ENCODE data around the gene KCNIP1. TPM values are rescaled to one million over a fixed set of nuclear protein-coding genes. Genes with fewer than 3 reads are reported as not detected.
"Not testable (repeated sequence)": the region's sequence is repeated elsewhere in the genome, so short reads cannot be mapped to it uniquely, and the experiment has no call there.

Gene KCNIP1
- total RNA-seq, 2 donors from 2014 or later = 0.52 to 0.99 TPM

DNA sequence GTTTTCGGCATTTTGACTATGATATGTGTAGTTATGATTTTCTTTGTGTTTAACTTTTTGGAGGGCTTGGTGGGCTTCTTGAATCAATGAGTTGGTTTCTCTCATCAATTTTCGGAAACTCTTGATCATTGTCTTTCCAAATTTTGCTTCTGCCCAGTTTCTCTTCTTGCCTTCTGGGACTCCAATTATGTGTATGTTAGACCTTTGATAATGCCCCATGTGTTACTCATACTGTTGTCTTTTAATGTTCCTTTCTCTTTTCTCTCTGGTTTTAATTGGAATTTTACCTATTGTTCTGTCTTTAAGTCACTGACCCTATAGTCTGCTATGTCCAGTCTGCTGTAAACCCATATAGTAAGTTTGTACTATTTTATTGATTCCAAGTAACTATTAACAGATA lies 41.5 kb downstream of the KCNIP1 start:
- no peak overlapping the region for H3K27ac ChIP-seq
- peaks cover 0 to 5% (median 0%) of the 10 kb centered on the region in 3 donors for H3K9me3 ChIP-seq
- DNase-seq = no peak
- whole genome bisulfite sequencing, 2 donors = 54 to 68% methylated on average over 2 of the region's 2 CpGs
- no peak for TF ChIP-seq POLR2A (IDR thresholded peaks at IDR 0.05)
- TF ChIP-seq, protein P1, sequence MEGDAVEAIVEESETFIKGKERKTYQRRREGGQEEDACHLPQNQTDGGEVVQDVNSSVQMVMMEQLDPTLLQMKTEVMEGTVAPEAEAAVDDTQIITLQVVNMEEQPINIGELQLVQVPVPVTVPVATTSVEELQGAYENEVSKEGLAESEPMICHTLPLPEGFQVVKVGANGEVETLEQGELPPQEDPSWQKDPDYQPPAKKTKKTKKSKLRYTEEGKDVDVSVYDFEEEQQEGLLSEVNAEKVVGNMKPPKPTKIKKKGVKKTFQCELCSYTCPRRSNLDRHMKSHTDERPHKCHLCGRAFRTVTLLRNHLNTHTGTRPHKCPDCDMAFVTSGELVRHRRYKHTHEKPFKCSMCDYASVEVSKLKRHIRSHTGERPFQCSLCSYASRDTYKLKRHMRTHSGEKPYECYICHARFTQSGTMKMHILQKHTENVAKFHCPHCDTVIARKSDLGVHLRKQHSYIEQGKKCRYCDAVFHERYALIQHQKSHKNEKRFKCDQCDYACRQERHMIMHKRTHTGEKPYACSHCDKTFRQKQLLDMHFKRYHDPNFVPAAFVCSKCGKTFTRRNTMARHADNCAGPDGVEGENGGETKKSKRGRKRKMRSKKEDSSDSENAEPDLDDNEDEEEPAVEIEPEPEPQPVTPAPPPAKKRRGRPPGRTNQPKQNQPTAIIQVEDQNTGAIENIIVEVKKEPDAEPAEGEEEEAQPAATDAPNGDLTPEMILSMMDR (IDR thresholded peaks at IDR 0.05) = no peak
- H3K27me3 ChIP-seq = no peaks in the 10 kb centered on the region
- H3K4me3 ChIP-seq = no peak overlapping the region
- intact Hi-C loops (cut with DNase I) = no loop called here
- no peaks in the 10 kb centered on the region for H3K36me3 ChIP-seq (replicated peaks in 1 of 2; ENCODE audit: insufficient read depth in 1 of 2, low read depth in 2 of 2)
- no peaks in the 10 kb centered on the region for H3K4me1 ChIP-seq
- no peak for ATAC-seq

DNA sequence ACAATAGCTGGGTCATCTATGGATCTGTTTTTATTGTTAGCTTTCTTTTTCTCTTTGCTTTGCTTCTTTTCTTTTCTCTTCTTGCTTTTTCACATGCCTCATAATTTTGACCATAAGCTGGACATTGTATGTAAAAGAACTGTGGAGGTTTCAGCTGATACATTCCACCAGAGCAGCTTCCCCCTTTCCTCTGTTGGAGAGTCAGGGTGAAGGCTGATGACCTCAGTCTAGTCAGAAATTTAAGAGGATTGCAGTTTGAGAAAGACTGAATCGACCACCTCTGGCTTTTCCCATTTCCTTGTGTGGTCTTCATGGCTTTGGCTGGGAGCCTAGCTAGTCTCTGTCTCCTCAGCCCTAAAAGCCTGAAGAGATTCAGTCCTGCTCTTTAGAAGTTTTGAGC lies 42.0 kb downstream of the KCNIP1 start:
- Histone ChIP-seq H3K36me3 (replicated peaks in 1 of 2; ENCODE audit: insufficient read depth in 1 of 2, low read depth in 2 of 2) (no peaks in the 10 kb centered on the region), H3K4me3 (no peak overlapping the region), H3K27ac (no peak overlapping the region), H3K27me3 (no peaks in the 10 kb centered on the region), H3K9me3 (peaks cover 0 to 5% (median 0%) of the 10 kb centered on the region in 3 donors), H3K4me1 (no peaks in the 10 kb centered on the region)
- DNase-seq (no peak), ATAC-seq (no peak)
- intact Hi-C loops (cut with DNase I) = no loop called here
- WGBS, 2 donors = 53 to 58% methylated on average over 1 of the region's 1 CpG
- TF ChIP-seq, protein P1 (IDR thresholded peaks at IDR 0.05) = no peak
- no peak for TF ChIP-seq POLR2A (IDR thresholded peaks at IDR 0.05)

DNA sequence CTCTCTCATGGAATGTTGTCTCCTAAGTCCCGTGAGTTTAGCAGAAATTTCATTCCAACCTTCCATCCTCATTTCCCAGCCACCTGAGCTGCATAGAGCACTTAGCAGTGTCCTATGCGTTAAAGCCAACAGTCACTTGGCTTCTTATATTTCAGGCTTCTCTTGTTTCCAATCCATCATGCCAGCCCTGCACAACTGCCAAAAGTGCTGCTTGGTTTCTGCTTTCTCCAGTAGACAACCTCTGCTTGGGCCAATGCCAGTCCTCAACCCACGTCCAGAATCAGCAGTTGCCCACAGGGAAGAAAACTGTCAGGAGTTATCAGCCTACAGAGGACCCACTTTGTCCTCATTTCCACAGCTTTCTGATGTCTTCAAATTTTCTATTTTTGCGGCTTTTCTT lies 42.5 kb downstream of the KCNIP1 start:
- Histone ChIP-seq H3K4me3 (no peak overlapping the region), H3K9me3 (peaks cover 0 to 5% (median 0%) of the 10 kb centered on the region in 3 donors), H3K36me3 (replicated peaks in 1 of 2; ENCODE audit: insufficient read depth in 1 of 2, low read depth in 2 of 2) (no peaks in the 10 kb centered on the region), H3K27ac (no peak overlapping the region), H3K27me3 (no peaks in the 10 kb centered on the region), H3K4me1 (no peaks in the 10 kb centered on the region)
- ATAC-seq (no peak), DNase-seq (no peak)
- TF ChIP-seq, protein P1 (IDR thresholded peaks at IDR 0.05) = no peak
- TF ChIP-seq POLR2A (IDR thresholded peaks at IDR 0.05) = no peak
- WGBS, 2 donors = 49 to 52% methylated on average over 4 of the region's 4 CpGs
- intact Hi-C loops (cut with DNase I) = no loop called here

DNA sequence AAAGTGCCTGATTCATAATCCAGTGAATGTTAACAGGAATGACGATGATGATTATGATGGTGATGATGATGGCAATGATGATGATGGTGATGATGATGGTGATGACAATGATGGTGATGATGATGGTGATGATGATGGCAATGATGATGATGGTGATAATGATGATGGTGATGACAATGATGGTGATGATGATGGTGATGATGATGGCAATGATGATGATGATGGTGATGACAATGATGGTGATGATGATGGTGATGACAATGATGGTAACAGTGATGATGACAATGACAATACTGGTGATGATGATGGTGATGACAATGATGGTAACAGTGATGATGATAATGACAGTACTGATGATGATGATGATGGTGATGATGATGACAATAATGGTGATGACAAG lies 46.6 kb downstream of the KCNIP1 start:
- DNase-seq; H3K36me3 ChIP-seq (replicated peaks in 1 of 2; ENCODE audit: insufficient read depth in 1 of 2, low read depth in 2 of 2); H3K27ac ChIP-seq; H3K27me3 ChIP-seq; ATAC-seq; H3K4me1 ChIP-seq; intact Hi-C loops (cut with DNase I); H3K9me3 ChIP-seq; H3K4me3 ChIP-seq: not testable (repeated sequence)
- 62 to 71% methylated on average over 1 of the region's 1 CpG for WGBS, 2 donors

DNA sequence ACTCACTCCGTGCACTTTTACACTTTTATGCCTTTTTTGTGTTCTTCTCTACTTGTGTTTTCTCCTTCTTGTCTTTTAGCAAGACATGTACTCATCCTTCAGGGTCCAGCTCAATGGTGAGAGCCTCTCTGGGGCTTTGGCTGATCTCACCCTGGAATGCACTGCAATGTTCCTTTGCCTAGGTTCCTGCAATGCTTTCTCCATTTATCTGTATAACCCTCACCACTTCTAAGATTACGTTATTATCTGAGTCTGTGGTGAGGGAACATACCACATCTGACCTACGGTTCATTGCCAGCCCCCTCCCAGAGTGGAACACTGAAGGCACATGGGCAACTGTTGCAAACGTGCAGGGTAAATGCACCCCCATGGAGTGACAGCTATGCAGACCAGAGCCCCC lies 47.3 kb downstream of the KCNIP1 start:
- H3K36me3 ChIP-seq (replicated peaks in 1 of 2; ENCODE audit: insufficient read depth in 1 of 2, low read depth in 2 of 2) = no peaks in the 10 kb centered on the region
- WGBS, 2 donors = 65 to 80% methylated on average over 4 of the region's 4 CpGs
- ATAC-seq (no peak), DNase-seq (no peak)
- intact Hi-C loops (cut with DNase I) = no loop called here
- H3K9me3 ChIP-seq = no peaks in the 10 kb centered on the region
- no peaks in the 10 kb centered on the region for H3K27me3 ChIP-seq
- H3K27ac ChIP-seq = no peak overlapping the region
- H3K4me1 ChIP-seq = no peaks in the 10 kb centered on the region
- TF ChIP-seq, protein P1 (IDR thresholded peaks at IDR 0.05) = no peak
- H3K4me3 ChIP-seq = no peak overlapping the region

All from body of pancreas (tissue), 4 donors.